Tibial nerve (tissue), 4 donors: ENCODE measurements around the gene HNRNPF. TPM values are rescaled to one million over a fixed set of nuclear protein-coding genes. Genes with fewer than 3 reads are reported as not detected.

Source experiments
- DNase-seq, 2 donors: peaks; one replicate each; pipeline ENCODE4 v3.0.0-alpha.2; 2019; ENCODE audit warnings: low spot score in 2 of 2
- H3K27ac ChIP-seq, 4 donors: fragments of 200-600 bp; sonication (generic) in 3 of 4; one replicate each; pipeline ENCODE4 v1.5.1; 2017 to 2019; ENCODE audit warnings: mild to moderate bottlenecking in 1 of 4
- H3K27me3 ChIP-seq, 2 donors: fragments of 200-600 bp; sonication (generic) in 1 of 2; one replicate each; pipeline versions ENCODE4 v1.5.1 to v1.6.0; 2017 to 2019
- H3K36me3 ChIP-seq, 3 donors: fragments of 200-600 bp; sonication (generic); one replicate each; pipeline ENCODE4 v1.5.1; 2018 to 2019
- H3K4me1 ChIP-seq, 4 donors: fragments of 200-600 bp; sonication (generic) in 3 of 4; one replicate each; pipeline ENCODE4 v1.5.1; 2017 to 2019
- H3K4me3 ChIP-seq, 4 donors: fragments of 200-600 bp; sonication (generic) in 3 of 4; one replicate each; pipeline ENCODE4 v1.5.1; 2017 to 2019; ENCODE audit warnings: mild to moderate bottlenecking in 1 of 4, moderate library complexity in 1 of 4
- H3K9me3 ChIP-seq, 4 donors: fragments of 200-600 bp; sonication (generic) in 3 of 4; one replicate each; pipeline ENCODE4 v1.5.1; 2017 to 2019
- EP300 ChIP-seq, 2 donors: sonication (generic); formaldehyde crosslinking; IDR thresholded peaks; one replicate each; pipeline ENCODE4 v1.6.1; 2017; ENCODE audit warnings: antibody characterized with exemption in 2 of 2, mild to moderate bottlenecking in 1 of 2
- POLR2A ChIP-seq, 2 donors: fragments of 450-650 bp; IDR thresholded peaks; one replicate each; pipeline ENCODE4 v1.6.1; 2017; ENCODE audit warnings: antibody characterized with exemption in 2 of 2, mild to moderate bottlenecking in 2 of 2, moderate library complexity in 2 of 2
- WGBS, 2 donors: methylation state at CpG; one replicate each; pipeline ENCODE4 v1.1.5; 2018; 5-methylcytosine and 5-hydroxymethylcytosine counted together
- total RNA-seq, 4 donors: library from RNA; depleted of rRNA; stranded (reverse); fragments of >200 nt; gene quantifications; one replicate each; pipeline ENCODE4 v1.1.0, GENCODE V29; 2016
- TF ChIP-seq, protein P1 (sequence below), 5 experiments: fragments of 200-600 bp in 3 of 5; fragments of 450-650 bp in 2 of 5; sonication (generic) in 3 of 5; IDR thresholded peaks; one replicate each; pipeline ENCODE4 v1.5.1; 2016 to 2019; ENCODE audit warnings: antibody characterized with exemption in 5 of 5, mild to moderate bottlenecking in 3 of 5, moderate library complexity in 2 of 5

Gene HNRNPF
- total RNA-seq, 4 donors from 2014 or later: 112 to 136 (median 134) TPM

DNA sequence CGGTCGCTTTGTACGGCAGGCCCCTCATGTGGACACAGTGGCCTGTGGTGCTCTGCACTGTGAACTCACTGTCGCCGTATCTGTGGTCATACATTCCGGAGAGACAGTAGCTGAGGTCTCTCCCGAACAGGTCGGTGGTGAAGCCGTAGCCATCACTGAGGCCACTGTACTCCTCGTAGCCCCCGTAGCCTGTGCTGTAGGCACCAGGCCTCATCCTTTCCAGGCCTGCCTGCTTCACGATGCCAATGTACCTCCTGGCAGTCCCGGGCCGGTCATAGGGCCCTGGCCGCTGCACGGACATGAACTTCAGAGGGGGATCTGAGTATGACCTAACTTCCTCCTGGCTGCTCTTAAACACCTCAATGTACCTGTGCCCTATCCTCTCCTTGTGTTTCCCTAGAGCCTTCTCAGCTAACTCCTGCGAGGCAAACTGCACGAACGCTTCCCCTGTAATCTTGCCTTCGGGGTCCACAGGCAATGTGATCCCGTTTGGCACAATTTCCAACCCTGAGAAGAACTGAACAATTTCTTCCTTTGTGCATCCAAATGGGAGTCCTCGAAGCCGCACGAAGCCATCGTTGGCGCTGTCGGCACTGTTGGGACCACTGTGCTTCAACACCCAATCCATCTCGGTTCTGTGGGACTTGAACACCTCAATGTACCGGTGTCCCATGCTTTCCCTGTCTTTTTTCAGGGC, 21.9 kb downstream of the HNRNPF start:
- no peak overlapping the region for H3K4me3 ChIP-seq
- no peak for TF ChIP-seq EP300 (IDR thresholded peaks at IDR 0.05)
- no peak for TF ChIP-seq POLR2A (IDR thresholded peaks at IDR 0.05)
- TF ChIP-seq, protein P1, sequence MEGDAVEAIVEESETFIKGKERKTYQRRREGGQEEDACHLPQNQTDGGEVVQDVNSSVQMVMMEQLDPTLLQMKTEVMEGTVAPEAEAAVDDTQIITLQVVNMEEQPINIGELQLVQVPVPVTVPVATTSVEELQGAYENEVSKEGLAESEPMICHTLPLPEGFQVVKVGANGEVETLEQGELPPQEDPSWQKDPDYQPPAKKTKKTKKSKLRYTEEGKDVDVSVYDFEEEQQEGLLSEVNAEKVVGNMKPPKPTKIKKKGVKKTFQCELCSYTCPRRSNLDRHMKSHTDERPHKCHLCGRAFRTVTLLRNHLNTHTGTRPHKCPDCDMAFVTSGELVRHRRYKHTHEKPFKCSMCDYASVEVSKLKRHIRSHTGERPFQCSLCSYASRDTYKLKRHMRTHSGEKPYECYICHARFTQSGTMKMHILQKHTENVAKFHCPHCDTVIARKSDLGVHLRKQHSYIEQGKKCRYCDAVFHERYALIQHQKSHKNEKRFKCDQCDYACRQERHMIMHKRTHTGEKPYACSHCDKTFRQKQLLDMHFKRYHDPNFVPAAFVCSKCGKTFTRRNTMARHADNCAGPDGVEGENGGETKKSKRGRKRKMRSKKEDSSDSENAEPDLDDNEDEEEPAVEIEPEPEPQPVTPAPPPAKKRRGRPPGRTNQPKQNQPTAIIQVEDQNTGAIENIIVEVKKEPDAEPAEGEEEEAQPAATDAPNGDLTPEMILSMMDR (IDR thresholded peaks at IDR 0.05): no peak
- H3K36me3 ChIP-seq: peaks cover 4 to 78% (median 33%) of the 10 kb centered on the region in 3 donors
- WGBS, 2 donors: 88 to 89% methylated on average over 29 of the region's 29 CpGs
- no peaks in the 10 kb centered on the region for H3K9me3 ChIP-seq
- no peak overlapping the region for H3K27ac ChIP-seq
- DNase-seq: no peak
- H3K27me3 ChIP-seq: no peaks in the 10 kb centered on the region
- peaks cover 0 to 32% (median 3%) of the 10 kb centered on the region in 4 donors for H3K4me1 ChIP-seq

DNA sequence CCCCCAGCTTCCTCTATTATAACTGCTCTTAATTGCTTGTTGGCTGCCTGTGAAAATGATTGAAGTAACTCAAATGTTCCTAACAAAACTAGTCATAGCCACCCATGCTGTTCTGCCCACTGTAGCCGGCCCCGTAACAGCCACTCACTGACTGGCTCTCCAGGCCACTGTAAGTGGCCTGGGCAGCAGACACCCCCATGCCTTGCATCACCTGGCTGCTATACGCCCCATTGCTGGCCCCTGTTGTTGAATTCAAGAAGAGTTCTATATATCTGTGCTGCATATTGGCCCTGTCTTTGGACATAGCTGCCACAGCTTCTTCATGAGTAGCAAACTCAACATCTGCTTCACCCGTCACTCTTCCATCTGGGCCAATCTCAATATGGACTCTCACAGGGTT, 22.4 kb downstream of the HNRNPF start:
- WGBS, 2 donors: 90 to 92% methylated on average over 4 of the region's 4 CpGs

DNA sequence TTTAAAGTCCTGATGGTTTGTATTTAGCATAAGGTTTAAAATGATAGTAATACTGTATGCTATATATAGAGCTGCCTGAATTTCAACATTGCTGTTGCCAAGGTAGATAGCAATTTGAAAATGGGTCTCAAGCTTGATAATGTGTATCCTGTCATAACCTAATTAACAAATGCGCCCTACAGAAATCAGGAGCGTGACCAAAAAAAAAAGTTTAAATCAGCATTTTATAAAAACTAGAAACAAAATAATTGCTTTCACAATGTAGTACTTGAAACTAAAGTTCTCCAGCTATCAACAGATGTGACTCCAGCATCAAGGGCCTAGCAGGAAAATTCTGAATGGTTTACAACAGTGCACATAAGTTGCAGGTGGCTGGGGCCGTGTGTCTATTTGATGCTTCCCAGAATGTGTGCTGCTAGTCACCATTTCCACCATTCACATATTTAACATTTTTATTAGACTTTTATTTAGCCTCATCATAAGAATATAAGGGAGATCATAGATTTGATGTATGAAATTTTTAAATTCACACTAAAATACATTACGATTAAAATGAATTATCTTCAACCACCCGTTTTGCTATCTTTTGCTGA, 23.5 kb downstream of the HNRNPF start:
- H3K4me3 ChIP-seq: no peak overlapping the region
- H3K9me3 ChIP-seq: no peaks in the 10 kb centered on the region
- no peak for DNase-seq
- TF ChIP-seq, protein P1 (IDR thresholded peaks at IDR 0.05): no peak
- TF ChIP-seq POLR2A (IDR thresholded peaks at IDR 0.05) (no peak), EP300 (IDR thresholded peaks at IDR 0.05) (no peak)
- H3K36me3 ChIP-seq: peaks cover 4 to 62% (median 26%) of the 10 kb centered on the region in 3 donors
- no peak overlapping the region for H3K27ac ChIP-seq
- H3K27me3 ChIP-seq: no peaks in the 10 kb centered on the region
- WGBS, 2 donors: 73 to 75% methylated on average over 5 of the region's 5 CpGs
- H3K4me1 ChIP-seq: peaks cover 0 to 15% (median 0%) of the 10 kb centered on the region in 4 donors

More for the DNA sequence above, 22.4 kb downstream of the HNRNPF start:
- DNase-seq: no peak
- H3K9me3 ChIP-seq: no peaks in the 10 kb centered on the region
- peaks cover 0 to 26% (median 3%) of the 10 kb centered on the region in 4 donors for H3K4me1 ChIP-seq
- peaks cover 4 to 72% (median 29%) of the 10 kb centered on the region in 3 donors for H3K36me3 ChIP-seq
- H3K4me3 ChIP-seq: no peak overlapping the region
- H3K27ac ChIP-seq: no peak overlapping the region
- TF ChIP-seq EP300 (IDR thresholded peaks at IDR 0.05) (no peak), POLR2A (IDR thresholded peaks at IDR 0.05) (no peak)
- TF ChIP-seq, protein P1 (IDR thresholded peaks at IDR 0.05): no peak
- H3K27me3 ChIP-seq: no peaks in the 10 kb centered on the region

DNA sequence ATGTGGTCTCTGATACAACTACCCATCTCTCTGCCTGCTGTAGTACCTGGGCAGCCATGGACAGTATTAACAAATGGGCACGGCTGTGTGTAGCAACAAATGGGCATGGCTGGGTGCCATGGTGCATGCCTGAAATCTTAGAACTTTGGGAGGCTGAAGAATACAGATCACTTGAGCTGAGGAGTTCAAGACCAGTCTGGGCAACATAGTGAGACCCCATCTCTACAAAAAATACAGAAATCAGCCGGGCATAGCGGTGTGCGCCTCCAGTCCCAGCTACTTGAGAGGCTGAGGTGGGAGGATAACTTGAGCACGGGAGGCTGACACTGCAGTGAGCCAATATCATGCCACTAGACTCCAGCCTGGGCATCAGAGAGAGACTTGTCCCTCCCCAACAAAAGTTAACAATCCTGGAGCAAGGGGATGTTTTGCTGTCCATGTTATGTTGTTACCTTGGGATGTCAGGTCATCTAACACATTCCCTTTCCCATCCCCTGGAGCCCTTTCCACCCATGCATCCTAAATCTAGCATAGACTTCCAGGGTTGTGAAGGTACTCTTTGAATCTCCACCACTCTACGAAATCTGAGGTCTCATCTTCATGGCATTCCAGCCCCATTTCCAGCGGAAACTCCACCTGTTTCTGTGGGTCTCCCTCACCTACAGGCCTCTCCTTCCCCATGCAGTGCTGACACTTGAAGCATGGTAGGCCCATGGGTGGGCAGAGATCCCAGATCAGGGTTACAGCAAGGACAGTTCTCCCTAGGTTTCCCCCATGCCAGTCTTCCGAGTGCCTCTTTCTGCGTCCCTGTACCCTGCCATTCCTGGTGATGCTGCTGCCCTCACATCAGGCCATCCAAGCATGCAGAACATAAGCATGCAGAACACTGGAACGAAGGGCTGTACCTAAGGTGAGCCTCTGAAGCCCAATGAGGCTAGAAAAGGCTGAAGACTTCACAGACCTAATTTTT, 24.4 kb downstream of the HNRNPF start:
- no peak overlapping the region for H3K27ac ChIP-seq
- no peaks in the 10 kb centered on the region for H3K27me3 ChIP-seq
- no peak for TF ChIP-seq EP300 (IDR thresholded peaks at IDR 0.05)
- TF ChIP-seq POLR2A (IDR thresholded peaks at IDR 0.05): no peak
- TF ChIP-seq, protein P1 (IDR thresholded peaks at IDR 0.05): no peak
- 87 to 88% methylated on average over 10 of the region's 10 CpGs for WGBS, 2 donors
- H3K9me3 ChIP-seq: no peaks in the 10 kb centered on the region
- H3K4me1 ChIP-seq: peaks cover 0 to 6% (median 0%) of the 10 kb centered on the region in 4 donors
- no peak overlapping the region for H3K4me3 ChIP-seq
- DNase-seq: no peak
- peaks cover 4 to 53% (median 16%) of the 10 kb centered on the region in 3 donors for H3K36me3 ChIP-seq
